WERI-Rb-1 (cell line): ENCODE data around the gene NIPSNAP3A.

Source experiments
- DNase-seq: peaks from one replicate; pipeline ENCODE4 v3.0.0-alpha.2; 2020
- H3K27ac ChIP-seq: fragments of 250-450 bp; sonication (Bioruptor Pico); 2 replicates; pipeline ENCODE4 v1.5.1; 2020; ENCODE audit warnings: mild to moderate bottlenecking, moderate library complexity
- H3K27me3 ChIP-seq: fragments of 250-450 bp; sonication (Bioruptor Pico); 2 replicates; pipeline ENCODE4 v1.5.1; 2021; ENCODE audit warnings: mild to moderate bottlenecking, low read depth, moderate library complexity; ENCODE audit not compliant: insufficient read depth, severe bottlenecking
- H3K36me3 ChIP-seq: fragments of 250-450 bp; sonication (Bioruptor Pico); 2 replicates; pipeline ENCODE4 v1.5.1; 2020; ENCODE audit warnings: mild to moderate bottlenecking, moderate library complexity
- H3K4me3 ChIP-seq: 2 replicates; pipeline ENCODE4 v1.5.1; 2011; ENCODE audit warnings: low read depth, mild to moderate bottlenecking, control low read depth, low read length
- H3K9me3 ChIP-seq: fragments of 250-450 bp; sonication (Bioruptor Pico); 2 replicates; pipeline ENCODE4 v1.5.1; 2021; ENCODE audit warnings: mild to moderate bottlenecking, moderate library complexity; ENCODE audit not compliant: severe bottlenecking
- CTCF ChIP-seq: IDR thresholded peaks from 2 replicates; pipeline ENCODE4 v1.5.1; 2011; ENCODE audit warnings: low read depth, mild to moderate bottlenecking, control low read depth, inconsistent platforms, low read length

Gene NIPSNAP3A

GRCh38 chr9:104769655-104770054 lies 22.2 kb downstream of the NIPSNAP3A start:
- no peak for DNase-seq
- H3K9me3 ChIP-seq: no peaks in the 10 kb centered on the region
- no peak overlapping the region for H3K27ac ChIP-seq
- no peak overlapping the region for H3K4me3 ChIP-seq
- H3K27me3 ChIP-seq: no peaks in the 10 kb centered on the region
- H3K36me3 ChIP-seq: no peaks in the 10 kb centered on the region
- TF ChIP-seq CTCF: no peak

GRCh38 chr9:104772714-104773510 lies 25.4 kb downstream of the NIPSNAP3A start:
- no peak overlapping the region for H3K4me3 ChIP-seq
- H3K36me3 ChIP-seq: no peaks in the 10 kb centered on the region
- no peak for TF ChIP-seq CTCF
- no peaks in the 10 kb centered on the region for H3K9me3 ChIP-seq
- H3K27ac ChIP-seq: no peak overlapping the region
- no peaks in the 10 kb centered on the region for H3K27me3 ChIP-seq
- peak; percentile 28 for DNase-seq

- DNase-seq: no peak
- Histone ChIP-seq H3K27ac (no peak overlapping the region), H3K9me3 (no peaks in the 10 kb centered on the region), H3K27me3 (no peaks in the 10 kb centered on the region), H3K36me3 (no peaks in the 10 kb centered on the region), H3K4me3 (no peak overlapping the region)
- TF ChIP-seq CTCF: no peak
Observed at GRCh38 chr9:104774132-104774531, 26.6 kb downstream of the NIPSNAP3A start.

- DNase-seq: no peak
- TF ChIP-seq CTCF: no peak
- Histone ChIP-seq H3K27me3 (no peaks in the 10 kb centered on the region), H3K4me3 (no peak overlapping the region), H3K9me3 (no peaks in the 10 kb centered on the region), H3K27ac (no peak overlapping the region), H3K36me3 (no peaks in the 10 kb centered on the region)
Observed at GRCh38 chr9:104774831-104775573, 27.5 kb downstream of the NIPSNAP3A start.

- Histone ChIP-seq H3K27ac (no peak overlapping the region), H3K9me3 (no peaks in the 10 kb centered on the region), H3K27me3 (no peaks in the 10 kb centered on the region), H3K36me3 (no peaks in the 10 kb centered on the region), H3K4me3 (no peak overlapping the region)
- DNase-seq: no peak
- no peak for TF ChIP-seq CTCF
Observed at GRCh38 chr9:104775574-104775936, 28.1 kb downstream of the NIPSNAP3A start.
